SK-N-SH (cell line): Measurements from ENCODE around the gene ZNF486. TPM values are rescaled to one million over a fixed set of nuclear protein-coding genes. Genes with fewer than 3 reads are reported as not detected.
"Not testable (repeated sequence)": the region's sequence is repeated elsewhere in the genome, so short reads cannot be mapped to it uniquely, and the experiment has no call there.

Source experiments
- CTCF ChIA-PET: fragments of 300-600, 350-600 bp; formaldehyde crosslinking; extraction: SDS; loops from one replicate; lab custom pipeline; 2021; lab: Yijun Ruan, JAX
- POLR2A ChIA-PET: fragments of 350-600 bp; sonication (Branson Sonifier 250); formaldehyde crosslinking; extraction: SDS; loops from one replicate; lab custom pipeline; 2020; ENCODE audit warnings: antibody characterized with exemption, inconsistent platforms; lab: Yijun Ruan, JAX
- DNase-seq: peaks from one replicate; pipeline ENCODE4 v3.0.0; 2012
- H2AFZ ChIP-seq: fragments of 200-600 bp; sonication (generic); 2 replicates; pipeline ENCODE4 v1.8.1; 2016; ENCODE audit warnings: antibody characterized with exemption, mild to moderate bottlenecking, low read depth
- H3F3A ChIP-seq: fragments of 200-600 bp; sonication (generic); replicated peaks from 2 replicates; pipeline ENCODE3; 2016; ENCODE audit warnings: antibody characterized with exemption, mild to moderate bottlenecking; ENCODE audit not compliant: insufficient read depth
- H3K27ac ChIP-seq, 2 experiments: fragments of 200-500 bp in 1 of 2; fragments of 200-600 bp in 1 of 2; sonication (Bioruptor generic) in 1 of 2; sonication (generic), shearing (Covaris generic) in 1 of 2; 2 replicates each; pipeline versions ENCODE4 v1.5.1 to v1.6.1; 2014 to 2016; ENCODE audit warnings: low read depth in 2 of 2, inconsistent platforms in 1 of 2, low read length in 1 of 2, mild to moderate bottlenecking in 1 of 2, mixed read lengths in 1 of 2
- H3K27me3 ChIP-seq: fragments of 200-600 bp; sonication (generic), shearing (Covaris generic); 2 replicates; pipeline ENCODE4 v1.6.1; 2016; ENCODE audit warnings: mixed run types; ENCODE audit not compliant: insufficient read depth
- H3K36me3 ChIP-seq, 2 experiments: fragments of 200-500 bp in 1 of 2; fragments of 200-600 bp in 1 of 2; sonication (Bioruptor generic) in 1 of 2; sonication (generic) in 1 of 2; replicated peaks in 1 of 2; 2 replicates each; pipeline versions ENCODE3 to v1.5.1; 2014 to 2016; ENCODE audit warnings: low read length in 1 of 2, mild to moderate bottlenecking in 1 of 2; ENCODE audit not compliant: insufficient read depth in 2 of 2, control insufficient read depth in 1 of 2
- H3K4me1 ChIP-seq, 2 experiments: fragments of 200-500 bp in 1 of 2; fragments of 200-600 bp in 1 of 2; sonication (Bioruptor generic) in 1 of 2; sonication (generic), shearing (Covaris generic) in 1 of 2; 2 replicates each; pipeline versions ENCODE4 v1.5.1 to v1.6.1; 2014 to 2016; ENCODE audit warnings: low read depth in 1 of 2, low read length in 1 of 2, mixed run types in 1 of 2; ENCODE audit not compliant: insufficient read depth in 2 of 2, control insufficient read depth in 1 of 2
- H3K4me2 ChIP-seq: fragments of 200-600 bp; sonication (generic), shearing (Covaris generic); 2 replicates; pipeline ENCODE4 v1.6.1; 2017; ENCODE audit warnings: mixed run types
- H3K4me3 ChIP-seq, 2 experiments: fragments of 200-500 bp in 1 of 2; fragments of 200-600 bp in 1 of 2; sonication (Bioruptor generic) in 1 of 2; sonication (generic), shearing (Covaris generic) in 1 of 2; 2 replicates each; pipeline versions ENCODE4 v1.5.1 to v1.8.1; 2014 to 2016; ENCODE audit warnings: low read depth in 2 of 2, inconsistent platforms in 1 of 2, low read length in 1 of 2, mild to moderate bottlenecking in 1 of 2, mixed read lengths in 1 of 2, moderate library complexity in 1 of 2
- H3K79me2 ChIP-seq: fragments of 200-600 bp; sonication (generic); 2 replicates; pipeline ENCODE4 v1.8.1; 2017; ENCODE audit warnings: mild to moderate bottlenecking; ENCODE audit not compliant: insufficient read depth
- H3K9ac ChIP-seq: fragments of 200-600 bp; sonication (generic); 2 replicates; pipeline ENCODE4 v1.6.1; 2017; ENCODE audit warnings: mixed run types
- H3K9me2 ChIP-seq: fragments of 200-600 bp; sonication (generic); 2 replicates; pipeline ENCODE4 v1.6.1; 2017; ENCODE audit warnings: mixed run types
- H3K9me3 ChIP-seq: fragments of 200-600 bp; sonication (generic); 2 replicates; pipeline ENCODE4 v1.6.1; 2017; ENCODE audit warnings: mixed run types, mild to moderate bottlenecking, moderate library complexity
- H4K20me1 ChIP-seq: fragments of 200-600 bp; sonication (generic); 2 replicates; pipeline ENCODE4 v1.6.1; 2017; ENCODE audit warnings: mild to moderate bottlenecking, mixed run types; ENCODE audit not compliant: insufficient read depth
- EZH2phosphoT487 ChIP-seq: fragments of 200-600 bp; sonication (generic); IDR thresholded peaks from 2 replicates; pipeline ENCODE4 v1.6.1; 2017; ENCODE audit warnings: low read depth, mixed run types, mild to moderate bottlenecking, antibody characterized with exemption, moderate library complexity, borderline replicate concordance
- FOXJ3 ChIP-seq: sonication (generic); formaldehyde crosslinking; IDR thresholded peaks from 2 replicates; pipeline ENCODE4 v1.5.1; 2020; ENCODE audit warnings: mild to moderate bottlenecking, missing genetic modification reagents
- FOXM1 ChIP-seq: IDR thresholded peaks from 2 replicates; pipeline ENCODE4 v1.4.0; 2012; ENCODE audit warnings: low read depth, mild to moderate bottlenecking
- GABPA ChIP-seq: IDR thresholded peaks from 2 replicates; pipeline ENCODE4 v1.4.0; 2012; ENCODE audit warnings: low read depth, mild to moderate bottlenecking
- MEF2A ChIP-seq: IDR thresholded peaks from 2 replicates; pipeline ENCODE4 v1.4.0; 2012; ENCODE audit warnings: low read depth, borderline replicate concordance
- NFIC ChIP-seq: IDR thresholded peaks from 2 replicates; pipeline ENCODE4 v1.4.0; 2012; ENCODE audit warnings: borderline replicate concordance
- NRF1 ChIP-seq: IDR thresholded peaks from 2 replicates; pipeline ENCODE4 v1.6.1; 2012; ENCODE audit warnings: low read depth, mild to moderate bottlenecking, low read length
- RAD21 ChIP-seq: IDR thresholded peaks from 2 replicates; pipeline ENCODE4 v1.6.1; 2012; ENCODE audit warnings: mild to moderate bottlenecking, low read length
- RCOR1 ChIP-seq: fragments of 150-350 bp; IDR thresholded peaks from 2 replicates; pipeline ENCODE4 v1.6.1; 2017; ENCODE audit warnings: antibody characterized with exemption, low read length
- RFX5 ChIP-seq: IDR thresholded peaks from 2 replicates; pipeline ENCODE4 v1.6.1; 2012; ENCODE audit warnings: mild to moderate bottlenecking, improper control_type of control experiment, low read length
- RXRA ChIP-seq: IDR thresholded peaks from 2 replicates; pipeline ENCODE4 v1.4.0; 2012; ENCODE audit warnings: low read depth, mild to moderate bottlenecking, borderline replicate concordance
- SIN3A ChIP-seq: IDR thresholded peaks from 2 replicates; pipeline ENCODE4 v1.6.1; 2012; ENCODE audit warnings: low read depth, mild to moderate bottlenecking, low read length, moderate library complexity, borderline replicate concordance
- SMC3 ChIP-seq: IDR thresholded peaks from 2 replicates; pipeline ENCODE4 v1.6.1; 2012; ENCODE audit warnings: low read depth, low read length, improper control_type of control experiment
- TAF1 ChIP-seq: IDR thresholded peaks from 2 replicates; pipeline ENCODE4 v1.6.1; 2012; ENCODE audit warnings: low read depth, mild to moderate bottlenecking, low read length, moderate library complexity, borderline replicate concordance
- TCF12 ChIP-seq: IDR thresholded peaks from 2 replicates; pipeline ENCODE4 v1.4.0; 2012
- TEAD4 ChIP-seq: IDR thresholded peaks from 2 replicates; pipeline ENCODE4 v1.4.0; 2012; ENCODE audit warnings: mild to moderate bottlenecking, borderline replicate concordance; ENCODE audit not compliant: insufficient read depth
- YY1 ChIP-seq: IDR thresholded peaks from 2 replicates; pipeline ENCODE4 v1.4.0; 2012; ENCODE audit warnings: low read depth, mild to moderate bottlenecking
- WGBS: methylation state at CpG from one replicate; pipeline ENCODE4 v1.1.6; 2017; ENCODE audit warnings: low lambda C conversion rate; 5-methylcytosine and 5-hydroxymethylcytosine counted together
- polyA plus RNA-seq, 3 experiments: library from polyadenylated mRNA; depleted of rRNA; stranded (reverse); fragments of >200 nt; gene quantifications; 2 replicates each; pipeline ENCODE4 v1.2.3, GENCODE V29; 2012
- TF ChIP-seq, protein P1 (sequence below): fragments of 150-350 bp; IDR thresholded peaks from 2 replicates; pipeline ENCODE4 v1.6.1; 2017; ENCODE audit warnings: antibody characterized with exemption, low read length, low read depth, borderline replicate concordance
- TF ChIP-seq, protein P2 (sequence below): IDR thresholded peaks from 2 replicates; pipeline ENCODE4 v1.4.0; 2012; ENCODE audit warnings: low read depth, borderline replicate concordance
- TF ChIP-seq, protein P3 (sequence below): IDR thresholded peaks from 2 replicates; pipeline ENCODE4; 2012

Gene ZNF486
- polyA plus RNA-seq, 1 of the 3 experiments (the other 2 are of a cell fraction): 2.0 TPM

DNA sequence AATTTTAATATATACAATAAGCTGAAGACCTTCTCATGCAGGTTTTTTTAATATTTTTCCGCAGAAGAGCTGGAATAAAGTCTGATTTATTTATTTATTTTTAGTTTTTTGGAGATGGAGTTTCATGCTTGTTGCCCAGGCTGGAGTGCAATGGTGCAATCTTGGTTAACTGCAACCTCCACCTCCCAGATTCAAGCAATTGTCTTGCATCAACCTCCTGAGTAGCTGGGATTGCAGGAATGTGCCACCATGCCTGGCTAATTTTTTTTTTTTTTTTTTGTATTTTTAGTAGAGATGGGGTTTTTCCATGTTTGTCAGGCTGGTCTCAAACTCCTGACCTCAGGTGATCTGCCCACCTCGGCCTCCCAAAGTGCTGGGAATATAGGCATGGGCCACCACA lies 34.1 kb upstream of the ZNF486 start:
- H3K4me3 ChIP-seq, H3K27me3 ChIP-seq, H3K4me2 ChIP-seq, H3F3A ChIP-seq, CTCF ChIA-PET, H3K36me3 ChIP-seq, H3K9ac ChIP-seq, POLR2A ChIA-PET, H2AFZ ChIP-seq, H4K20me1 ChIP-seq, H3K79me2 ChIP-seq, H3K4me1 ChIP-seq, DNase-seq, H3K27ac ChIP-seq, H3K9me2 ChIP-seq: not testable (repeated sequence)
- 0 out of 2 replicates have a peak, but pooled peaks cover 12% of the 10 kb centered on the region for H3K9me3 ChIP-seq
- 54% methylated on average over 2 of the region's 2 CpGs for WGBS

DNA sequence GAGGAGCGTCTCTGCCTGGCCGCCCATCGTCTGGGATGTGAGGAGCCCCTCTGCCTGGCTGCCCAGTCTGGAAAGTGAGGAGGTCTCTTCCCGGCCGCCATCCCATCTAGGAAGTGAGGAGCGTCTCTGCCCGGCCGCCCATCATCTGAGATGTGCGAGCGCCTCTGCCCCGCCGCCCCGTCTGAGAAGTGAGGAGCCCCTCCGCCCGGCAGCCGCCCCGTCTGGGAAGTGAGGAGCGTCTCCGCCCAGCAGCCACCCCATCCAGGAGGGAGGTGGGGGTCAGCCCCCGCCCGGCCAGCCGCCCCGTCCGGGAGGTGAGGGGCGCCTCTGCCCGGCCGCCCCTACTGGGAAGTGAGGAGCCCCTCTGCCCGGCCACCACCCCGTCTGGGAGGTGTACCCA lies 29.3 kb upstream of the ZNF486 start:
- WGBS: 93% methylated on average over 16 of the region's 29 CpGs
- H3K4me2 ChIP-seq, H3K4me1 ChIP-seq, H3F3A ChIP-seq, H4K20me1 ChIP-seq, H2AFZ ChIP-seq, CTCF ChIA-PET, H3K79me2 ChIP-seq, DNase-seq, H3K4me3 ChIP-seq, H3K9me3 ChIP-seq, H3K9ac ChIP-seq, H3K27me3 ChIP-seq, H3K9me2 ChIP-seq, POLR2A ChIA-PET, H3K27ac ChIP-seq, H3K36me3 ChIP-seq: not testable (repeated sequence)

DNA sequence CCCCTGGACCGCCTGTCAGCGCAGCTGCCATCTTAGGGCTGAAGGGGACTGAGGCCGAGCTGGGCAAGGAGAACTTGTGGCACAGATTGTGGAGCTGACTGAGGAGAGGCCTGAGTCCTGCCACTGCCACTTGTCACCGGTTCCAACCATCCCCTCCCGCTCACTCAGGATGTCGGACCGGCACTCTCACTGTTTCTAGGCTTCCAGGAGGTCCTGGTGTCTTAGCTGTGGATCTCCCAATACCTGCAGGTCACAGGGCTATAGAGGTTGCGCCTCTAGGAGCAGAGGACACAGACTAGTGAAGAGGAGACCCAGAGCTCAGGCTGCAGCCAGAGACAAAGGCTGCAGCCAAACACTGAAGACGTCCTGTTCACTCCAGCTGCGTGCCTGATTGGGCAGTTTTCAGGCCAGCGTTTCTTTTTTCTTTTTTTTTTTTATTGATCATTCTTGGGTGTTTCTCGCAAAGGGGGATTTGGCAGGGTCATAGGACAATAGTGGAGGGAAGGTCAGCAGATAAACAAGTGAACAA lies 15.3 kb upstream of the ZNF486 start:
- Histone ChIP-seq H2AFZ (no peak overlapping the region), H4K20me1 (no peaks in the 10 kb centered on the region), H3K9me2 (no peaks in the 10 kb centered on the region), H3K79me2 (no peaks in the 10 kb centered on the region), H3K4me2 (no peak overlapping the region), H3K4me3 (no peak overlapping the region), H3K36me3 (no peaks in the 10 kb centered on the region), H3F3A (no peaks in the 10 kb centered on the region), H3K27ac (no peak overlapping the region), H3K27me3 (no peaks in the 10 kb centered on the region), H3K9ac (no peak overlapping the region), H3K4me1 (no peaks in the 10 kb centered on the region; a peak in 1 of 4 replicates), H3K9me3 (no peaks in the 10 kb centered on the region)
- ChIA-PET CTCF (no interaction called here), POLR2A (no interaction called here)
- no peak for DNase-seq
- WGBS: 69% methylated on average over 4 of the region's 12 CpGs
- TF ChIP-seq SIN3A (no peak), GABPA (no peak), YY1 (no peak), RCOR1 (no peak), RAD21 (no peak), NRF1 (no peak), RFX5 (no peak), NFIC (no peak), EZH2phosphoT487 (no peak), RXRA (no peak), TCF12 (no peak), TEAD4 (no peak), FOXJ3 (no peak), TAF1 (no peak), FOXM1 (no peak), SMC3 (no peak), MEF2A (no peak)
- TF ChIP-seq, protein P1, sequence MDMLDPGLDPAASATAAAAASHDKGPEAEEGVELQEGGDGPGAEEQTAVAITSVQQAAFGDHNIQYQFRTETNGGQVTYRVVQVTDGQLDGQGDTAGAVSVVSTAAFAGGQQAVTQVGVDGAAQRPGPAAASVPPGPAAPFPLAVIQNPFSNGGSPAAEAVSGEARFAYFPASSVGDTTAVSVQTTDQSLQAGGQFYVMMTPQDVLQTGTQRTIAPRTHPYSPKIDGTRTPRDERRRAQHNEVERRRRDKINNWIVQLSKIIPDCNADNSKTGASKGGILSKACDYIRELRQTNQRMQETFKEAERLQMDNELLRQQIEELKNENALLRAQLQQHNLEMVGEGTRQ: no peak
- TF ChIP-seq, protein P2, sequence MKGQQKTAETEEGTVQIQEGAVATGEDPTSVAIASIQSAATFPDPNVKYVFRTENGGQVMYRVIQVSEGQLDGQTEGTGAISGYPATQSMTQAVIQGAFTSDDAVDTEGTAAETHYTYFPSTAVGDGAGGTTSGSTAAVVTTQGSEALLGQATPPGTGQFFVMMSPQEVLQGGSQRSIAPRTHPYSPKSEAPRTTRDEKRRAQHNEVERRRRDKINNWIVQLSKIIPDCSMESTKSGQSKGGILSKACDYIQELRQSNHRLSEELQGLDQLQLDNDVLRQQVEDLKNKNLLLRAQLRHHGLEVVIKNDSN: no peak
- TF ChIP-seq, protein P3, sequence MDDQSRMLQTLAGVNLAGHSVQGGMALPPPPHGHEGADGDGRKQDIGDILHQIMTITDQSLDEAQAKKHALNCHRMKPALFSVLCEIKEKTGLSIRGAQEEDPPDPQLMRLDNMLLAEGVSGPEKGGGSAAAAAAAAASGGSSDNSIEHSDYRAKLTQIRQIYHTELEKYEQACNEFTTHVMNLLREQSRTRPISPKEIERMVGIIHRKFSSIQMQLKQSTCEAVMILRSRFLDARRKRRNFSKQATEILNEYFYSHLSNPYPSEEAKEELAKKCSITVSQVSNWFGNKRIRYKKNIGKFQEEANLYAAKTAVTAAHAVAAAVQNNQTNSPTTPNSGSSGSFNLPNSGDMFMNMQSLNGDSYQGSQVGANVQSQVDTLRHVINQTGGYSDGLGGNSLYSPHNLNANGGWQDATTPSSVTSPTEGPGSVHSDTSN: no peak
